HepG2 (cell line): ENCODE measurements around the gene STC2. TPM values are rescaled to one million over a fixed set of nuclear protein-coding genes. Genes with fewer than 3 reads are reported as not detected.

ENCODE experiments used
- ATF5 ChIP-seq: sonication (generic); formaldehyde crosslinking; IDR thresholded peaks from 2 replicates; pipeline ENCODE4 v1.4.0; 2020; ENCODE audit warnings: mild to moderate bottlenecking, low read depth, missing genetic modification reagents
- EZH2 ChIP-seq: conservative IDR thresholded peaks from 2 replicates; pipeline ENCODE4 v1.6.1; 2012; ENCODE audit warnings: mild to moderate bottlenecking, low read depth, low read length, moderate library complexity
- GATA4 ChIP-seq: sonication (generic); IDR thresholded peaks from 2 replicates; pipeline ENCODE4 v1.6.1; 2016; ENCODE audit warnings: antibody characterized with exemption, low read depth, borderline replicate concordance
- HHEX ChIP-seq: IDR thresholded peaks from 2 replicates; pipeline ENCODE4 v1.6.1; 2016; ENCODE audit warnings: control low read depth
- ISL2 ChIP-seq: sonication (generic); formaldehyde crosslinking; IDR thresholded peaks from 2 replicates; pipeline ENCODE4 v1.5.0; 2020; ENCODE audit warnings: missing genetic modification reagents
- KAT8 ChIP-seq: IDR thresholded peaks from 2 replicates; pipeline ENCODE4 v1.6.1; 2016; ENCODE audit warnings: missing genetic modification reagents, missing compliant biosample characterization
- KDM2A ChIP-seq: sonication (generic); formaldehyde crosslinking; IDR thresholded peaks from 2 replicates; pipeline ENCODE4 v1.4.0; 2020; ENCODE audit warnings: low read depth, missing genetic modification reagents, borderline replicate concordance
- PHF8 ChIP-seq: sonication (generic); formaldehyde crosslinking; IDR thresholded peaks from 2 replicates; pipeline ENCODE4 v1.5.0; 2020; ENCODE audit warnings: missing genetic modification reagents
- RARG ChIP-seq: sonication (generic); formaldehyde crosslinking; IDR thresholded peaks from 2 replicates; pipeline ENCODE4 v1.4.0; 2020; ENCODE audit warnings: low read depth, mild to moderate bottlenecking, missing genetic modification reagents
- RXRA ChIP-seq: sonication (generic); formaldehyde crosslinking; IDR thresholded peaks from 2 replicates; pipeline ENCODE4 v1.5.1; 2020; ENCODE audit warnings: missing genetic modification reagents
- SOX5 ChIP-seq: IDR thresholded peaks from 2 replicates; pipeline ENCODE4 v1.6.1; 2016; ENCODE audit warnings: borderline replicate concordance
- TEAD2 ChIP-seq: sonication (generic); formaldehyde crosslinking; IDR thresholded peaks from 2 replicates; pipeline ENCODE4 v1.9.0; 2021; ENCODE audit warnings: missing genetic modification reagents
- THYN1 ChIP-seq: sonication (generic); formaldehyde crosslinking; IDR thresholded peaks from 2 replicates; pipeline ENCODE4 v1.8.1; 2023; ENCODE audit warnings: low read depth, mild to moderate bottlenecking, moderate library complexity, missing genetic modification reagents, borderline replicate concordance
- ZFYVE20 ChIP-seq: sonication (generic); formaldehyde crosslinking; IDR thresholded peaks from 2 replicates; pipeline ENCODE4 v1.8.0; 2023; ENCODE audit warnings: low read depth, mild to moderate bottlenecking, moderate library complexity, missing genetic modification reagents, borderline replicate concordance
- ZNF12 ChIP-seq: sonication (generic); formaldehyde crosslinking; IDR thresholded peaks from 2 replicates; pipeline ENCODE4 v1.5.0; 2020; ENCODE audit warnings: missing genetic modification reagents
- ZNF207 ChIP-seq: fragments of 450-650 bp; IDR thresholded peaks from 2 replicates; pipeline ENCODE4 v1.6.1; 2016; ENCODE audit warnings: antibody characterized with exemption, borderline replicate concordance
- ZNF530 ChIP-seq: sonication (generic); formaldehyde crosslinking; IDR thresholded peaks from 2 replicates; pipeline ENCODE4 v1.5.0; 2020; ENCODE audit warnings: low read depth, mild to moderate bottlenecking, missing genetic modification reagents
- ZNF800 ChIP-seq: sonication (generic); formaldehyde crosslinking; IDR thresholded peaks from 2 replicates; pipeline ENCODE4 v1.4.0; 2020; ENCODE audit warnings: missing genetic modification reagents
- ZNF850 ChIP-seq: sonication (generic); formaldehyde crosslinking; conservative IDR thresholded peaks from 2 replicates; pipeline ENCODE4 v1.9.0; 2021; ENCODE audit warnings: mild to moderate bottlenecking, missing genetic modification reagents
- polyA plus RNA-seq, 8 experiments: library from polyadenylated mRNA; depleted of rRNA in 3 of 8; stranded (reverse) in 7 of 8; unstranded in 1 of 8; fragments of >200 nt; fragmentation: Illumina TruSeq in 4 of 8; extraction: Trizol in 4 of 8; gene quantifications; 2 replicates each; pipeline versions ENCODE4 v1.2.1 to v1.2.3, GENCODE V29; 2011 to 2016; ENCODE audit warnings: low read depth in 4 of 8, missing spikeins in 1 of 8, mixed read lengths in 1 of 8; ENCODE audit not compliant: insufficient read depth in 1 of 8
- total RNA-seq, 5 experiments: library from RNA; depleted of rRNA; stranded (reverse); fragments of >200 nt; fragmentation: Illumina TruSeq; extraction: Trizol; gene quantifications; 2 replicates each; pipeline ENCODE4 v1.2.3, GENCODE V29; 2016; ENCODE audit warnings: low read depth in 1 of 5
- TF ChIP-seq, protein P1 (sequence below): sonication (generic); formaldehyde crosslinking; IDR thresholded peaks from 2 replicates; pipeline ENCODE4 v1.5.1; 2020; ENCODE audit warnings: missing genetic modification reagents, mild to moderate bottlenecking, borderline replicate concordance
- TF ChIP-seq, protein P2 (sequence below): sonication (generic); formaldehyde crosslinking; IDR thresholded peaks from 2 replicates; pipeline ENCODE4 v1.4.0; 2020; ENCODE audit warnings: low read depth, mild to moderate bottlenecking, missing genetic modification reagents
- TF ChIP-seq, protein P3 (sequence below): IDR thresholded peaks from 2 replicates; pipeline ENCODE4 v1.6.1; 2016; ENCODE audit warnings: low read depth, control low read depth

Gene STC2
- total and polyA plus RNA-seq, 2 of the 13 experiments (the other 11 are each of a cell fraction or from before 2014, with no cell fraction given): 27.1 to 69.2 TPM

DNA sequence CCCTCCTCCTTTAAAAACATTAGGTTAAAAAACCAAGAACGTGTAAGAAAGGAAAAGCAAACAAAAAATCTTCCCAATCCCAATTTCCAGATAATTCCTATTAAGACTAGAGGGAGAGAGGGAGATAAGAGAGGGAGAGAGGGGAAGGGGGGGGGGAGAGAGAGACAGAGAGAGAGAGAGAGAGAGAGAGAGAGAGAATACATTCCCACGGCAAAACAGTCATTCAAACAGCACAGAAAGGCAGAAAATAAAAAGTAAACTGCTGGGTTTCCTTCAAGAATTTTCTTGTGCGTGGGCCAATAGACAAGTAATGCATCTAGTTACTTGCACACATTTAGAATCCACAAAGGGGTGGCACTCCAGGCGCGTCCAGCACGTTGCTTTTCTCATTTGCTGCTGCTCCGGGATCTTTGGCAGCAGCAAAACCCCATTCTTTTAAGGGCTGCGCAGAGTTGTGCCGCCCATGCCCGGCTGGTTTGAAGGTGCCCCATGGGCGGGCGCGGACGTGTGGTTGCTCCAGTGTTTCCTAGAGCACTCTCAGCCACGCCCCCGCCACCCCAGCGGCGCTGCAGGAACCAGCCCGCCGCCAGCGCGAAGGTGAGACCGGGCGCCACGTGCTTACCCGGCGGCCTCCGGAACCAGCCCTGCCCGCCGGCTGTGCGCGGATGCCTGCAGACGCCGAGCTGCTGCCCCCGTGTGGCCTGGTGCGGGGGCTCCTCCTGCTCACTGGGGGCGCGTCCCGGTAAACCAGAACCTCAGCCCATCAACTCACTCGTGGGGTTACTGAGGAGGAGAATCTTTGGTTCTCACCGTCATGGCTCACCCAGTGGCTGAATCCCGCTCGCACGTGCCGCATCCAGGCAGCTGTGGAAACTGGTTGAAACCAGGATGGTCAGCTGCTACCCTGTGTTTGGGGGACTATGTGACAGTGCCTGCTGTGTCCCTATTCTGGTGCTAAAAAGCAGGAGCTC, 44.6 kb downstream of the STC2 start (continued):
- TF ChIP-seq THYN1 (CRISPR knock-in tag): 0 out of 2 replicates have a peak, but pooled peaks have one; percentile 90
- TF ChIP-seq, protein P1, sequence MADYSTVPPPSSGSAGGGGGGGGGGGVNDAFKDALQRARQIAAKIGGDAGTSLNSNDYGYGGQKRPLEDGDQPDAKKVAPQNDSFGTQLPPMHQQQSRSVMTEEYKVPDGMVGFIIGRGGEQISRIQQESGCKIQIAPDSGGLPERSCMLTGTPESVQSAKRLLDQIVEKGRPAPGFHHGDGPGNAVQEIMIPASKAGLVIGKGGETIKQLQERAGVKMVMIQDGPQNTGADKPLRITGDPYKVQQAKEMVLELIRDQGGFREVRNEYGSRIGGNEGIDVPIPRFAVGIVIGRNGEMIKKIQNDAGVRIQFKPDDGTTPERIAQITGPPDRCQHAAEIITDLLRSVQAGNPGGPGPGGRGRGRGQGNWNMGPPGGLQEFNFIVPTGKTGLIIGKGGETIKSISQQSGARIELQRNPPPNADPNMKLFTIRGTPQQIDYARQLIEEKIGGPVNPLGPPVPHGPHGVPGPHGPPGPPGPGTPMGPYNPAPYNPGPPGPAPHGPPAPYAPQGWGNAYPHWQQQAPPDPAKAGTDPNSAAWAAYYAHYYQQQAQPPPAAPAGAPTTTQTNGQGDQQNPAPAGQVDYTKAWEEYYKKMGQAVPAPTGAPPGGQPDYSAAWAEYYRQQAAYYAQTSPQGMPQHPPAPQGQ (CRISPR knock-in tag): 0 out of 2 replicates have a peak, but pooled peaks have one; percentile 31
- no peak; the same call in 1 of the 2 replicates for TF ChIP-seq TEAD2 (CRISPR knock-in tag)
- TF ChIP-seq ZNF207: no peak
- no peak for TF ChIP-seq GATA4
- peak; percentile 82; the same call in 1 of the 2 replicates for TF ChIP-seq ZNF530 (CRISPR knock-in tag)
- 0 out of 2 replicates have a peak, but pooled peaks have one; percentile 42 for TF ChIP-seq ZNF12
- peak; percentile 90 for TF ChIP-seq KAT8 (CRISPR knock-in tag)
- TF ChIP-seq, protein P2, sequence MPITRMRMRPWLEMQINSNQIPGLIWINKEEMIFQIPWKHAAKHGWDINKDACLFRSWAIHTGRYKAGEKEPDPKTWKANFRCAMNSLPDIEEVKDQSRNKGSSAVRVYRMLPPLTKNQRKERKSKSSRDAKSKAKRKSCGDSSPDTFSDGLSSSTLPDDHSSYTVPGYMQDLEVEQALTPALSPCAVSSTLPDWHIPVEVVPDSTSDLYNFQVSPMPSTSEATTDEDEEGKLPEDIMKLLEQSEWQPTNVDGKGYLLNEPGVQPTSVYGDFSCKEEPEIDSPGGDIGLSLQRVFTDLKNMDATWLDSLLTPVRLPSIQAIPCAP: 0 out of 2 replicates have a peak, but pooled peaks have one; percentile 41
- TF ChIP-seq, protein P3, sequence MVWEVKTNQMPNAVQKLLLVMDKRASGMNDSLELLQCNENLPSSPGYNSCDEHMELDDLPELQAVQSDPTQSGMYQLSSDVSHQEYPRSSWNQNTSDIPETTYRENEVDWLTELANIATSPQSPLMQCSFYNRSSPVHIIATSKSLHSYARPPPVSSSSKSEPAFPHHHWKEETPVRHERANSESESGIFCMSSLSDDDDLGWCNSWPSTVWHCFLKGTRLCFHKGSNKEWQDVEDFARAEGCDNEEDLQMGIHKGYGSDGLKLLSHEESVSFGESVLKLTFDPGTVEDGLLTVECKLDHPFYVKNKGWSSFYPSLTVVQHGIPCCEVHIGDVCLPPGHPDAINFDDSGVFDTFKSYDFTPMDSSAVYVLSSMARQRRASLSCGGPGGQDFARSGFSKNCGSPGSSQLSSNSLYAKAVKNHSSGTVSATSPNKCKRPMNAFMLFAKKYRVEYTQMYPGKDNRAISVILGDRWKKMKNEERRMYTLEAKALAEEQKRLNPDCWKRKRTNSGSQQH (CRISPR knock-in tag): peak; percentile 80; the same call in 1 of the 2 replicates
- peak; percentile 81 for TF ChIP-seq RXRA (CRISPR knock-in tag)
- peak; percentile 94; the same call in 1 of the 2 replicates for TF ChIP-seq ATF5
- TF ChIP-seq SOX5 (CRISPR knock-in tag): peak; percentile 73
- TF ChIP-seq ISL2 (CRISPR knock-in tag): peak; percentile 85
- peak; percentile 95 for TF ChIP-seq ZNF800 (CRISPR knock-in tag)
- no peak for TF ChIP-seq EZH2
- TF ChIP-seq ZNF850 (CRISPR knock-in tag): no peak
- TF ChIP-seq RARG: peak; percentile 90; the same call in 1 of the 2 replicates
- TF ChIP-seq HHEX (CRISPR knock-in tag): no peak
- TF ChIP-seq ZFYVE20: 0 out of 2 replicates have a peak, but pooled peaks have one; percentile 81
- TF ChIP-seq PHF8 (CRISPR knock-in tag): 0 out of 2 replicates have a peak, but pooled peaks have one; percentile 23
- TF ChIP-seq KDM2A (CRISPR knock-in tag): peak; percentile 96
